NCI-H345 treated with DMSO at 0.1 percent for 48 hours (cell line): ENCODE results near the gene POU4F3.

Experiments
- DNase-seq: peaks from one replicate; lab custom pipeline; 2025; ENCODE audit not compliant: unreplicated experiment; lab: John Stamatoyannopoulos, UW

The POU4F3 gene

DNA sequence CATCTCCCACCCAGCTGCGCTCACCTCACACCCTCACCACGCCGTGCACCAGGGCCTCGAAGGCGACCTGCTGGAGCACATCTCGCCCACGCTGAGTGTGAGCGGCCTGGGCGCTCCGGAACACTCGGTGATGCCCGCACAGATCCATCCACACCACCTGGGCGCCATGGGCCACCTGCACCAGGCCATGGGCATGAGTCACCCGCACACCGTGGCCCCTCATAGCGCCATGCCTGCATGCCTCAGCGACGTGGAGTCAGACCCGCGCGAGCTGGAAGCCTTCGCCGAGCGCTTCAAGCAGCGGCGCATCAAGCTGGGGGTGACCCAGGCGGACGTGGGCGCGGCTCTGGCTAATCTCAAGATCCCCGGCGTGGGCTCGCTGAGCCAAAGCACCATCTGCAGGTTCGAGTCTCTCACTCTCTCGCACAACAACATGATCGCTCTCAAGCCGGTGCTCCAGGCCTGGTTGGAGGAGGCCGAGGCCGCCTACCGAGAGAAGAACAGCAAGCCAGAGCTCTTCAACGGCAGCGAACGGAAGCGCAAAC is 1.1 kb downstream of the POU4F3 start:
- no peak for DNase-seq

DNA sequence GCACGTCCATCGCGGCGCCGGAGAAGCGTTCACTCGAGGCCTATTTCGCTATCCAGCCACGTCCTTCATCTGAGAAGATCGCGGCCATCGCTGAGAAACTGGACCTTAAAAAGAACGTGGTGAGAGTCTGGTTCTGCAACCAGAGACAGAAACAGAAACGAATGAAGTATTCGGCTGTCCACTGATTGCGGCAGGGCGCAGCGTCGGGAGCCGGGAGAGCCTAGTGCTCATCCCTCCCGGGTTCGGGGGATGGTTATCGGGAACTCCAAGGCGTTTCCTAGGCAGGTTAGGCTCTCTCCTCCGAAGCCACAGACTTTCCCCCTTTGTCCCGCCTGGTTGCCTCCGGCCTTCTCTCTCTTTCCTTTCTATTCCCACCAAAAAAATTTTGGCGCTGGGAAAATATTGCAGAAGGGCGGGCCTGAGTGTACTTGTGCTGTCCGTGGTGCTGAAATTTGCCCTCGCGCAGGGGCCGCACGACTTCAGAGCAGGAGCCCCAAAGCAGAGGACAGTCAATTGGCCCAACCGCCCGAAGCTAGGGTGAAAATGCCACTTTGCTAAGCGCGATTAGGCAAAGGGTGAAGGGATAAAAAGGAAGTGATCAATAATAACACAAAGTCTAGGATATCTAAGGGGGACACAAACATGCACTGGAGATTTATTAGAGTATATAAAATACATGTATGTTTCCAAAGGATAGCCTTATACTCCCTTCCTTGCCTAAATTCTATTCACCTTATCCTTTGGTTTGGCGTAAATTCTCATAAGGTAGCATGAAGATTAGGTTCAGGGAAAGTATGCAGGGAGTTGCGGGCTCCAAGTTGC is 1.8 kb downstream of the POU4F3 start:
- DNase-seq, result no peak

DNA sequence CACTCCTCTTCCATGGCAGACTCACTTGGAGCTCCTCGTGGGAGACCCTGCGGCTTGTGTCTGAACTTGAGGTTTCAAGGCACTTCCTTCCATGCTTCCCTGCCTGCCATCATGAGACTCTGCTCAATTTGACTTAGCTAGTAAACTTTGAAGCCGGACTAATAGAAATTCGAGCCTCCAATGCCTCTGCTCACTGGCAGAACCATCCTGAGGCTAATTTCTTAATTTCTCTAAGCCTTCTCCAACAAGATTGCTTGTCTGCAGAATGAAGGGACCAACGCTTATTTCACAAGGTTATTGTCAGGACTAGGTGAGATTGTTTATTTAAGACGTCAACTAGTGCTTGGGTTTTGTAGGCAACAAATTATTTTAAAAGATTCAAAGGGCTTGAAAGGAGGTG is 3.2 kb downstream of the POU4F3 start:
- DNase-seq, result no peak

DNA sequence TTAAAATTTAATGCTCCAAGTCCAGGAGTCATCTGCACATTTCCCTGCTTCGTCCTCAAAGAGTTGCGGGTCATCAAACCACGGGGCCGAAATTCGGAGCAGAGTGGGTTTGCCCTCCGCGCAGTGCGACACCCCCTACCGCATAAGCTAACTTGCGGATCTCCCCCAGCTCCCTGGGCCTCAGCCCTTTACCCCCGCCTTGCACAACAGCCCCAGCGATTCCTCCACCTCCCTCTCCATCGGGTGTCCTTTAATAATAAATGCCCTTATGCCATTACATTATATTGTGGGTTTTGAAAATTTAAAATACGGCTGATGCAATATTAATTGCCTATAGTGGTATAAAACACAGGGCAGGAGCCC is 3.9 kb downstream of the POU4F3 start:
- no peak for DNase-seq

DNA sequence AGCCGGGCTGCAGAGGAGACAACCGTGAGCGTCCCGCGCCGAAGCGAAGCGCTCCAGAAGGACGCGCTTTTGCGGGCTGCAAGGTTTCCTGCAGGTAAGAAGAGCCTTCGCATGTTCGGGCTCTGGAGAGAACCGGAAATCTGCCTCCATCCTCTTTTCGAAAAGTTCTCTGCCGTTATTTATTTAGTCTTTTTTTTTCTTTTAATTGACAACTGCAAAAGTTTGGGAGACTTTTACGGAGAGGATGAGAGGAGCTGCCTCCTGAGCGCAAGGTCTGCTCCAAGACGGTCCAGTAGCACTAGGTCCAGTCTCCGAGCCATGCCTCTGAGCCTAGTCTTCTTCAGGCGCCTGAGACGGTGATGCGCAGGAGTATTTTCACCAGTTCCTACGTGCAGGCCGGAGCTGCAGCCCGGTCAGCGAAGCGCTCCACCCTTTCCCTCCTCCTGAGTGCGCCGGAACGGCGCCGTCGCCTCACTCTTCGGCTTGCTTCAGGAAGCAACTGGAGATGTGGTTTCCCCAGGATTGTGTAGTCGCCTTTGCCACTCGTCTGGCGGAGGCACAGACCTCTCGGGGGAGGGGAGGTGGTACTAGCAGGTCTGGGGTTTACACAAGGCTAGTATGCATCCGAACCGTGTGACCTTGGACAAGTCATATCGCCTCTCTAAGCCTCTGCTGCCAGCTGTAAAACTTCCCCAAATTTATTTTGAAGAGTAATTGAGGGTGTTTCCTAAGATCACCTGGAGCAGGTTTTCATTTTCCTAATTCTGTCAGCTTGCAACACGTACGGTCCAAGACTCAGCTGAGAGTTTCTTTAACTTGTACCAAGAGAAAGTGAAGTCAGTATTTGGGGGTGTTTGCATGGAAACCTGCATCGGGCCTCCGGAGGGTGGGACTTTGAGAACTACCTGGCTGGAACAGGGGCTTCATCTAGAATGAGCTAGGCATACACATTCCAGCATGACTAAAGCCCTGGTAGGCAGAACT is 4.5 kb downstream of the POU4F3 start:
- no peak for DNase-seq

DNA sequence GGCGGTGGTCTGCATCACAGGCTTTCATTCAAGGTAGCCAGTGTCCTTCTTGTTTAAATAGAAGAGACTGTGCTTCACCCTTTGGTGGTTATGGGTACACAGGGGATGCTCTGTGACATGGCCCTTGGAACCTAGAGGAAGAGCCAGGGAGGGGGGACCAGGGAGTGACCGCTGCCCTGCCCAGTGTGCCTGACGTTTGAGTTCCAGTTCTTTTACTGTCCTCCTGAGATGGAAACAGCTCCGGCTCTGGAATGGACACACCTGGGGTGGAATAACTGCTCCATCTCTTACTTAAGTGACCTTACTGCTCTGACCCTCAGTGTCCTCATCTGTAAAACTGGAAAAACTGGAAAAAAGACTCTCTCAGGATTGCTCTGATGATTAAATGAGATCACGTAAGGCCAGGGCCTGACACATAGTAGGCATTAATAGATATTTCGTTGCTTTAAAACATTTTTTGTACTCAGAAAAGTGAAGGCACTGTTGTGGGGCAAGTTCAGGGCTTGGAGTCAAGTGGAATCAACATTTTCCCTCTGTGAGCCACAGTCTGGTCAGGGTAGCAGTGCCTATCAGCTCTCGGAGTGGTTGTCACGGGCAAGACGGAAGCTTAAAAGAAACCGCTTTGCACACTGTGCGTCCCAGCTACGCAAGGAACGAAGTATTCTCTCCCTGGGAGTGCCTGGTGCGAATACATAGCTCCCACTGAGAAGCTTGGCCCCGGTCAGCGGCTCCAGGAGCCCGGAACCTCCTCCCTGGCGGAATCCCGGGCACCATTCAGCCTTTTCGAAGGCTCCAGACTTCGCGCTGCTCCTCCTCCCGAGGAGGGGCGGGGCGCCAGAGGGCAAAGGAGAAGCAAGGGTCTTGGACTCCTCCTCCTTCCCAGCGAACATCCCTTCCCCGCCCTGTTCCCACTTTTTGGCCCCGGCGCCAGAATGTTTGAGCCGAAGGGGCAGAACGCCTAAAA is 5.8 kb downstream of the POU4F3 start:
- DNase-seq, result no peak

DNA sequence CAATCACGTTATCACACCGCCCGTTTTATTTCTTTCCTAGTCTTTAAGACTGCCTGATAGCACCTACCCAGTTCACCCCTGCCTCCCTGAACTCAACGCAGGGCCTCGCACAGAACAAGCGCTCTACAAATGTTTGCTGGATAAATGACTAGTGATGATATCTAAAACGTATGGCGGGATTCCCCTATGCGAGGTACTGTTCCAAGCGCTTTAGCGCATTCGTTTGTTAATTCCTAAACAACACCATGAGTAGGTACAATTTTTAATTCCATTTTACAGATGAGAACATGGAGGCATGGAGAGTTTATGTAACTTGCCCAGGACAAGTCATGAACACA is 6.6 kb downstream of the POU4F3 start:
- DNase-seq, result no peak

DNA sequence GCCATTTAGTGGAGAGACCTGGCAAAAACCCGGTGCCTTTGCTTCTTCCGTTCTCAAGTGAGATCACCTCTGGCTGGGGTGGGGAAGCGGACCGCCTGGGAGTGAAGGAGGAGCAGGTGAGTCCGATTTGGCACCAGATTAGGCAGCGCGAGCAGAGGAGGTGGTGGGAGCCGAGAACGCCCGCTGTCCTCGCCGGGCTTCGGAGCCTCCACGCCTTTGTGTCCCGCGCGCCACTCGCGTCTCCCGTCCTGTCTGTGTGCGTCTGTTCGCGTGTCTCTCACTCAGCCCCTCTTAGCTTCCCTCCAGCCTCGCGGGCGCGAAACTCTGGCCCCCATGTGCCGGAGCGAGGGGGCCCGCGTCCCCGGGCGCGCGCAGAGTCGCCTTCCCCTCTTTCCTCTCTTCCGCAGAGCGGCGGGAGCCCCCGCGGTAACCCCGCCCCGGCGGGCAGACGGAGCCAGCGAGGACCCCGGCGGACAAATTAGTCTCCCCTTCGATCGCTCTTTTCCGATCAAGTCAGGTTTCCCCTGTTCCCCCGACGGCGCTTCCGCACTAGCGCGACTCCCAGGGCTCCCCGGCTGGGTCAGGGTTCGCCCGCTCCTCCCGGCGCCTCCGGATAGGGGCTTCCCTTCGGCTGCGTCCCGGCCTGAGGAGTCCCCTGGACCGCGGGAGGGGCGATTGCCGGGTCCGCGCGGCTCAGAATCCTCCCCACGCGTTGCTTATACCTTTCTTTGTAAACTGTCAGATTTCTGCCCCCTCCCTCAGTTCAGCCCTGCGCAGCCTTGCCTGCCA is 7.1 kb downstream of the POU4F3 start:
- no peak for DNase-seq

DNA sequence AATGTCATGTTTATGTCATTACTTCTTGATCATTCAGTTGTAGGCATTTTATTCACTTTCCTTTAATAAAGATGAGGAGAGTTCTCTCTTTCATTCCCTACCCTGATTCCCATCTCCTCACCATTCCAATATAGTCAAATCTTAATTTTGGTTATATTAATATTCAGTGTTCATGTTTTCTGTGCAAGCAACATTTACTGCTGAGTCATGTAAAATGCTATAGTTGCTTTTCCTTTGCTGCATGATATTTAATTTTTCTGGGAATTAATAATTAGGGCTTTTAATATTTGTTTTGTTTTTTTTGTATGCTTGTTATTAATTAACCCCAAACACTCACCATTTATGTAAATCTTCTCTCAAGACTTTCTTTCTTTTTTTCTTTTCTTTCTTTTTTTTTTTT is 18.5 kb downstream of the POU4F3 start:
- DNase-seq, result no peak

DNA sequence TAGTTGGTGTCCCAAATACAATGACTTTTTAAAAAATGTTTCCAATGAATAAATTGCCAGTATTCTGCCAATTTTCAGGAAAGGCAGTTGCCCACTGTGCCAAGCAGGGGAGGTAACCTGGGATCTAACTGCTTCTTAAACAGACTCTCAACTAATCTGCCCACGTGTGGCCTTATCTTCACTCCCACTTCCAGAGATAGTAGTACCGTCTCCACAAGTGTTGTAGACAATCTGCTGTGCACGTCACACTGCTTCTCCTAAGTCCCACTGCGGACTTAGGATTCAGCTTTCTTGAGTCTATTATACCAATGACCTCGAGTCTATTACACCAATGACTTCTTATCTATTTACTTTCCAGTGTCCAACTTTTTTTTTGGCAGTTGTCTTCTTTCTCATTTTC is 21.2 kb downstream of the POU4F3 start:
- DNase-seq, result no peak

DNA sequence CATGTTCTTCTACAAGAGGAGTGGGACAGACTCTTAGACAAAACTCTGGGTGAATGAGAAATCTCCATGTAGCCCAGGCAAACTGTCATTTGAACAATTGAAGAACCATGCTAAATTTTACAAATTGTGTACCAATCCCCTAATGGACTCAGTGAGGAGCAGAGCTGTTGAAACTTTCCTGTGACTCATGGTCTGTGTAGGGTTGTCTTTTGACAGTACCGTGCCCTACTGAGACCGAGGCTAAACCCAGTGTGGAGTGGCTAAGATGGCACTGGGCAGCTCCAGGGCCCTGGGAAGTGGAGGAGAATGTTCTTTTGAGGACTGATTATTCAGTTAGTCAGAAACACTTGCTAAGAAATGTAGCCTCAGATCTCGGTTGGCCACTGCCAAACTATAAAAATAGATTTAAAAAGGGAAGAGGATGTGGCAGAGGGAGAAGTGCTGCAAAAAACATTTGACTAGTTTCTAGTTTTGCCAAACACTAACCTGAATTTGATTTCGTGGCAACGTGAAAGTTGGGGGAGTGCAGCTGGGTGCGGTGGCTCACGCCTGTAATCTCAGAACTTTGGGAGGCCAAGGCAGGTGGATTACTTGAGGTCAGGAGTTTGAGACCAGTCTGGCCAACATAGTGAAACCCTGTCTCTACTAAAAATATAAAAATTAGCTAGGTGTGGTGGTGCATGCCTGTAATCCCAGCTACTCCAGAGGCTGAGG is 24.7 kb downstream of the POU4F3 start:
- DNase-seq, result no peak

DNA sequence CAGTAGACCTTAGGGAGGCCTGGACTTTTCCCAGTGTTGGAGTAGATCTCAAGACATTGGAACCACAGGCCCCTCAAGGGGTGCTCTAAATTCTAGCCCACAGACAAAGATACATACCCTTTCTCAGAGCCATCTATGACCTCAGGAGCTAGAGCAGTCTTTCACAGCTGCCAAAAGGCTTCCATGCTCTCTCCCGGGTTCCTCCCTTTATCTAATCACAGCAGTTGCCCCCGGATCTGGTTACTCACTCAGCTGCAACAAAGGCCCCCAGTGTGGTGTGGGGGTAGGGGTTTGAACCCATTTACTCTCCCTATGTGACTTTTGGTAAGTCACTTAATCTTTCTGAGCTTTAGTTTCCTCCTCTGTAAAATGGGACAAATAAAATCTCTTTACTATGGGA is 27.0 kb downstream of the POU4F3 start:
- DNase-seq, result no peak

DNA sequence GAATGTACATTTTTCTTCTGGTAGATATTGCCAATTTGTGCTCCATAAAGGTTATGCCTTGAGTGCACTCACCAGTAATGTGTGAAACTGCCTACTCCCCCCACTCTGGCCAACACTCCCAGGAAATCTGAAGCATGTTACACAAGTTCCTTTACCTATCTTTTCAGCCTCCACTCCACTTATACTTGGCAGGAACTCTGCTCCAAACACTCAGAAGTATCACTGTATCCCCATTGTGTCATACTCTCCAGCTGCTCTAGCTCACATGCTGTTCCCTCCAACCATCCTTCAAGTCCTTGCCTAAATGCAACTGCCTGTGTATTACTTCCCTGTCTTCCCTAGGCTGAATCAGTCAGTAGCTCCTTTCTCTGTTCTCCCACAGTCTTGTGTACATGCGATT is 28.3 kb downstream of the POU4F3 start:
- DNase-seq, result no peak

DNA sequence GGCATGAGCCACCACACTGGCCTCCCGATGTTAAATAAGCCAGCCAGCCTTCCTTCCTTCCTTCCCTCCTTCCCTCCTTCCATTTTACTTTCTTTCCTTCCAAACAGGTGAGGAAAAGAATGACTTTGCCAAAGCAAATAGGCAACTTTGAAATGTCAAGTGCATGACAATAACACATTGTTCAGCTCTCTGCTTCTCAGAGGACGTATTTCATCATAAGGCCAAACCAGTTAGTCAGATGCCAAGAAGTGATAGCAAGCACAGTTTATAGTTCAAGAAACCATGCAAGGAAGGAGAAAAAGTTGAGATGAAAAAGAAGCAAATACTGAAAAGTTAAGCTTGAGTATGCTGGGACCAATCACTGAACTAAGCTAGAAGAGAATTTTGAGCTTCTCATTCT is 29.5 kb downstream of the POU4F3 start:
- DNase-seq, result no peak

DNA sequence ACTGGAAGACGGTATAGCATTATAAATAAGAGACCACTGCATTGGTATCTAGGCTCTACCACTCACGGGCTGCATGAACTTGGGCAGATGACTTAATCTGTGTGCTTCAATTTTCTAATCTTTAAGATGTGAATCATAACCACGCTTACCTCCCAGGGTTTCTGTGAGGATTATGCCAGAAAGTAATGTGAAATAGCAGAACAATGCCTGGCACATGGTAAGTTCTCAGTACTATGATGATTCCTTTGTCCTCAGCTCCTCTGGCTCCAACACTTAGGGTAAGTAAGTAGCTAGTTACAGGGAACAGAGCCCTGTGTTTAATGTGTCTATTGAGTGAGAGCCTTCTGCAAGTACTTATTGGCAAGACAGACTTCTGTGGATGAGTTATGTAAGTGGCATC is 31.1 kb downstream of the POU4F3 start:
- no peak for DNase-seq

DNA sequence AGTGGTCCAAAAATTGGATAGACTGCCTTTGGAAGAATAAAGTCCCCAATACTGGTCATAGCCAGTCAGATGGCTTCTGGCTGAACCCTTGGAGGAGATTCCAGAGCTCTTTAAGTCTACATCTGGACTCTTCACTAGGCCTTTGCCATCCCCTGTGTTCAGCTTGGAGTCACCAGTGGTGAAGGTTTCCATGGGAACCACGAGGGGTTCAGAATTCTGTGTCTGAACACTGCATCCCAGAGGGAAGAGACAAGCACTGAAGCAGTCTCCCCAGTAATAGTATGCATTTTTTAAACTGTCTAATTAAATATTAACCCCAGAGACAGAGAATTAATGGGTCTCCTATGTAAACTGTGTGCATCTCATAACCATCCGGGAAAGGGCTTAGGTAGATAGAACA is 38.2 kb downstream of the POU4F3 start:
- no peak for DNase-seq

DNA sequence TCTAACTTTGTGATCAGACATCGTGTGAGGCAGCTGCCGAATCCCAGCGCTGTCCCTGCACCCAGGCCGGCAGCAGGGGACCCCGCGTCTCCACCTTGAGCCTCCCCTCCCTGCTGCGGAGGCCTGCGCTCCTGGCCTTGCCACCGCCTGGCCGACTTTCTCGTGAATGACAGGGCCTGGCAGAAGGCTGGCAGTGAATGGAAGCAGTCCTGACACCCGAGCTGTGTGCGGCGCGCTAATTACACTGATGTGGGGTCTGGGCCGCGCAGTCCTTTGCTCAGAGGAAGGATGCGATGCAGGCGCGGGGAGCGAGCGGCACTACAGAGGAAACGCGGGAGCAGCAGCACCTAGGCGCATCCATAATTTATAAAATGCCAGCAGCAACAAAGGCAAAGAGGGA is 40.3 kb downstream of the POU4F3 start:
- DNase-seq, result no peak

DNA sequence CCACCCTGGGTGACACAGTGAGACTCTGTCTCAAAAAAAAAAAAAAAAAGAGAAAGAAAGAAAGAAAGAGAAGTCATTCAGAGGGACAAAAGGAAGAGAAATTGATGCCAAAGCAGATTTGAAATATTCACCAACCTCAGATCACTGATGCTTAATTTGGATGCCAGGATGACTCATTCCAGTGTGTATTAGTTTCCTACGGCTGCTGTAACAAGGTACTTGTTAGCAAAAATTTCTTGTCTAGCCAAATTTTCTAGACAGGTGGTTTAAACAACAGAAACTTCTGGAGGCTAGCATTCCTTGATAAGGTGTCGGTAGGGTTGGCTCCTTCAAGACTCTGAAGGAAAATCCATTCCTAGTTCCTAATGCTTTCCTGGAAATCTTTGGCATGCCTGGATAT is 42.1 kb downstream of the POU4F3 start:
- no peak for DNase-seq

DNA sequence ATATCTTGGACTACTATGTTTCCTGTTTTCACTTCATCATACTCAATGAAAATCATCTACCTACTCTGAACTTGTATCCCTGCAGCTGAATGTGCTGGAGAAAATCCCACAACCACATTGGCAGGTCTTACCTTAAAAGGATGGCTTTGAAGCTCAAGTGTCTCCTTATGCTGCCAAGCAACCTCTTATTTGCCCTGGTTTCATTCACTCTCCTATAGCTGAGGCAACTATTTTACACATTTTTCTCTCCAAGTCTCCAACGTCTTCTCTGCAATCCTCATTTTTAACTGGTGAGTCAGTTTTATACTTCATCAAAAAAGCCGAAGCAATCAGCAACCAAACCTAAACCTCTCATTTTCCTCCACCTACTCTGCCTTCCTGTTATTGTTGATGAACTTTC is 49.7 kb downstream of the POU4F3 start:
- DNase-seq, result no peak

DNA sequence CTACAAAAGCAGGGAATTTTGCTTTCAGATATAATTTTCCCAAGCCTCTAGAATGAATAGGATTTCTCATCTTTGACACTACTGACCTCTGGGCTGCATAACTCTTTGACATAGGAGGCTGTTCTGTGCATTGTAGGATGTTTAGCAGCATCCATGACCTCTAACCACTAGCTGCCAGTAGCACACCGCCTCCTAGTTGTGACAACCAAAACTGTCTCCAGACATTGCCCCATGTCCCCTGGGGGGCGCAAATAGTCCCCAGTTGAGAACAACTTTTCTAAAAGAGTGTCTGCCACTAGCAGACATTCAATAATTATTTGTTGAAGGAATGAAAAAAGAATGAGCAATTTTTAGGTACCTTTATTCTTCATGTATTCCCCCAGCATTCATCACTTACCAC is 51.8 kb downstream of the POU4F3 start:
- DNase-seq, result no peak
